Activated CD8-positive, alpha-beta T cell treated with anti-CD3 and anti-CD28 coated beads for 36 hours (primary cell): ENCODE results near the gene MBD5. TPM values are rescaled to one million over a fixed set of nuclear protein-coding genes. Genes with fewer than 3 reads are reported as not detected.

Experiments used
- ATAC-seq: fragments of 200-7000 bp; cut with Tn5 transposase; one replicate; pipeline ENCODE4 v1.10.0; 2021; ENCODE audit warnings: mild to moderate bottlenecking, moderate library complexity
- CTCF ChIA-PET: fragments of 350-600 bp; sonication (Branson Sonifier 250); formaldehyde crosslinking; loops from one replicate; lab custom pipeline; 2021; ENCODE audit warnings: antibody characterized with exemption; lab: Charles Lee
- POLR2A ChIA-PET: fragments of 350-600 bp; sonication (Branson Sonifier 250); formaldehyde crosslinking; loops from one replicate; lab custom pipeline; 2021; ENCODE audit warnings: antibody characterized with exemption; lab: Charles Lee
- DNase-seq: peaks from one replicate; pipeline ENCODE4 v3.0.0-alpha.2; 2020
- H3K27ac Mint-ChIP-seq: one replicate; pipeline ENCODE4 v1.8.0; 2021; ENCODE audit warnings: mild to moderate bottlenecking, mixed read lengths
- H3K27me3 Mint-ChIP-seq: one replicate; pipeline ENCODE4 v1.8.0; 2021; ENCODE audit warnings: mixed read lengths
- H3K36me3 Mint-ChIP-seq: one replicate; pipeline ENCODE4 v1.8.0; 2021; ENCODE audit warnings: low read depth, mixed read lengths
- H3K4me1 Mint-ChIP-seq: one replicate; pipeline ENCODE4 v1.8.0; 2021; ENCODE audit warnings: low read depth, mixed read lengths
- H3K4me3 Mint-ChIP-seq: one replicate; pipeline ENCODE4 v1.8.0; 2021; ENCODE audit warnings: mild to moderate bottlenecking, moderate library complexity, mixed read lengths
- H3K9me3 Mint-ChIP-seq: one replicate; pipeline ENCODE4 v1.8.0; 2021; ENCODE audit warnings: mixed read lengths
- intact Hi-C: fragments of 100-400 bp; cut with micrococcal nuclease; formaldehyde crosslinking; loops from one replicate; pipeline ENCODE4 v1.10.0; 2022
- total RNA-seq, 2 experiments: library from RNA; stranded (reverse); gene quantifications; one replicate each; pipeline ENCODE4 v1.2.3, GENCODE V29; 2021
- TF ChIP-seq, protein P1 (sequence below): fragments of 200-600 bp; IDR thresholded peaks from one replicate; pipeline ENCODE4 v1.8.0; 2022; ENCODE audit warnings: antibody characterized with exemption, mild to moderate bottlenecking

MBD5 gene
- total RNA-seq, 2 experiments from 2014 or later = 16.6 to 17.9 TPM

DNA sequence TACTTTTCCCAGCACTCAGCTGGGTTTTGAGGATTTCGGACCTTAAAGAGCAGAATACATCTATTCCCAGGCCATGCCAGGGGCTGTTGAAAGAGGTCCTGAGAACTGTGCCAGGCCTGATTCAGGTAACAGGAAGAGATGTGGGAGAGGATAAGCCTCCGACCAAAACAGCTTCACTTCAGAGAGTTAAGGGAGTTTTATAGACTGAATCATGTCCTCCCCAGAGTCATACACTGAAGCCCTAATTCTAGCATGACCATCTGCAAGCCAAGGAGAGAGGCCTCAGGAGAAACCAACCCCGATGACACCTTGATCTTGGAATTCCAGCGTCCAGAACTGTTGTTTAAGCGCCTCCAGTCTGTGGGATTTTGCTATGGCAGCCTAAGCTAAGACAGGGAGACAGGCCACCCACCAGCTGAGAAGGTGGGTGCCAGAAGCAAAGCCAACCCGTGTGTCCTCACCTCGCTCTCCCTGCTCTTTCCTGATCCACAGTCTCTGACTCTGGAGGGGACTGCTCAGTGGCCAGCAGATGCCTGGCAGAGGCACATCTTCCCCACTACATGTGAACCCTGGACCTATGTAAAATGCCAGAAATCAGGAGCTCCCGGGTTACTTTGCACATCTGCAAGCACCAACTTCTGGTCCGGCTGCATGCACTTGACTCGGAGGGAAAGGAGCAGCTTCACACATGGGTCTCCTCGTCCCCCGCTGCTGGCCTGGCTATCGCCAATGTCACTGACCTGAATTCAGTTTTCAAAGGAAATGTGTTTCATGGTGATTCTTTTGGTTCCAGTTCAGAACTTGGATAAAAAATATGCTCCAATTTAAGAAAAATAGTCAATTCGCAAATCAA lies 506.8 kb downstream of the MBD5 start:
- DNase-seq (peak; percentile 43), ATAC-seq (peak; percentile 3)
- Mint-ChIP-seq H3K4me1 (peaks cover 77% of the 10 kb centered on the region), H3K36me3 (no peaks in the 10 kb centered on the region), H3K4me3 (peak overlapping the region; percentile 64), H3K9me3 (peaks cover 1% of the 10 kb centered on the region), H3K27me3 (no peaks in the 10 kb centered on the region), H3K27ac (peak overlapping the region; percentile 88)
- TF ChIP-seq, protein P1, sequence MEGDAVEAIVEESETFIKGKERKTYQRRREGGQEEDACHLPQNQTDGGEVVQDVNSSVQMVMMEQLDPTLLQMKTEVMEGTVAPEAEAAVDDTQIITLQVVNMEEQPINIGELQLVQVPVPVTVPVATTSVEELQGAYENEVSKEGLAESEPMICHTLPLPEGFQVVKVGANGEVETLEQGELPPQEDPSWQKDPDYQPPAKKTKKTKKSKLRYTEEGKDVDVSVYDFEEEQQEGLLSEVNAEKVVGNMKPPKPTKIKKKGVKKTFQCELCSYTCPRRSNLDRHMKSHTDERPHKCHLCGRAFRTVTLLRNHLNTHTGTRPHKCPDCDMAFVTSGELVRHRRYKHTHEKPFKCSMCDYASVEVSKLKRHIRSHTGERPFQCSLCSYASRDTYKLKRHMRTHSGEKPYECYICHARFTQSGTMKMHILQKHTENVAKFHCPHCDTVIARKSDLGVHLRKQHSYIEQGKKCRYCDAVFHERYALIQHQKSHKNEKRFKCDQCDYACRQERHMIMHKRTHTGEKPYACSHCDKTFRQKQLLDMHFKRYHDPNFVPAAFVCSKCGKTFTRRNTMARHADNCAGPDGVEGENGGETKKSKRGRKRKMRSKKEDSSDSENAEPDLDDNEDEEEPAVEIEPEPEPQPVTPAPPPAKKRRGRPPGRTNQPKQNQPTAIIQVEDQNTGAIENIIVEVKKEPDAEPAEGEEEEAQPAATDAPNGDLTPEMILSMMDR = no peak
- ChIA-PET POLR2A (interaction anchor here (0.9 to 4.1 kb wide), 9 partner anchors 10 to 130 kb away, joined by 3 to 27 read pairs (median 4); no protein-coding TSS in a partner anchor), CTCF (interaction anchor here (1.4 to 3.7 kb wide), 4 partner anchors 10 to 18 kb away, joined by 5 to 25 read pairs (median 8); no protein-coding TSS in a partner anchor)
- intact Hi-C loops = loop anchor here (5.0 kb wide), 2 partner anchors 75 to 130 kb away; no protein-coding TSS in a partner anchor

DNA sequence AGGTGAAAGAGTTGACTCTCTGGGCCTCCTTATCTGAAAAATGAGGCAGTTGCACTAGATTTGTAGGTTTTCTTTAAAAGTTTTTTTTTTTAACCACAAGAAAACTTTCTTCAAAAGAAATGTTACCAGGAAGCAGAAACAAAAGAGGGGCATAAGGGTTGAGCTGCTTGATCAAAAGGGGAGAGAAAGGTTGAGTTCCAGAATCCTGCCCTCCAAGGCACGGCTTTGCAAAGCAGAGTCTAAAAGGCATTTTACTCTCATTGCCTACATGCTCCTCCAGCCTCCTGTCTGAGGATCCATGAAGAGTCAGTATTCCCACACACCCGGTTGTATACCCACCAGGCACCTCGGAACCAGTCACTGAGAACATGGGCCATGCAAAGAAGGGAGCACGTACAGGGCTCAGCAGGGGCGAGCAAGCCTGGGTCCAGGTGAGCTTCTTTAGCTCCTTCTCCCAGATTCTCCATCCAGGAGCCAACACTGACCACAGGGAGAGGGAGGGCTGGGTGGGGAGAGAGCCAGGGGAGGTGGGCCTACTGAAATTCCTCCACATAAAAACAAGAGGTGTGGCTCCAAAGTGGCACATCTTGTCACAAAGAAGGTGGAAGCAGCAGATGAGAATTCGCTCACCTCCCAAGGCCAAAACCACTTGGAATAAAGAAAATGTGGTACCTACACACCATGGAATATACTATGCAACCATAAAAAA lies 507.6 kb downstream of the MBD5 start:
- Mint-ChIP-seq H3K36me3 (no peaks in the 10 kb centered on the region), H3K27ac (peak overlapping the region; percentile 88), H3K4me3 (peak overlapping the region; percentile 64), H3K4me1 (peaks cover 69% of the 10 kb centered on the region), H3K27me3 (no peaks in the 10 kb centered on the region), H3K9me3 (peaks cover 1% of the 10 kb centered on the region)
- ChIA-PET POLR2A (interaction anchor here (1.1 to 4.1 kb wide), 7 partner anchors 10 to 130 kb away, joined by 3 to 27 read pairs (median 4); no protein-coding TSS in a partner anchor), CTCF (interaction anchor here (1.4 to 3.7 kb wide), 4 partner anchors 9 to 19 kb away, joined by 5 to 25 read pairs (median 7); no protein-coding TSS in a partner anchor)
- intact Hi-C loops = loop anchor here (5.0 kb wide), 2 partner anchors 74 to 129 kb away; no protein-coding TSS in a partner anchor
- no peak for DNase-seq
- ATAC-seq = peak; percentile 14
- TF ChIP-seq, protein P1 = no peak

DNA sequence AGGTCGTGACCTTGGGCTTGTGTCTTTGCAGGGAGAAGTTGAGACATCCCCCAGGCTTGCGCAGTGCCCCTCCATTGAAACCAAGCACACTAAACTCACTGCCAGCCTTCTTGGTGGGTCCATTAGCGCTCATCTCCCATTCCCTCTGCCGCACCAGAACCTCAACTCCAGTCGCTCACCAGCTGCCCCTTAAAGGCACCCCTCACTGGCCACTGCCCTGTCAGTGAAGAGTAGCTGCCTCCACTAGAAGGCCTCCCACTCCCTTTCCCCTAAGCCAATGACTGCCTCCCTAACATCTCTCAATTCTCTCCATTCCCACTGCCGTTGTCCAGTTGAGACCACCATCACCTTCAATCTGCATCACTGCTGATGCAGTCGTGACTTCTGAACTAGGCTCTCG lies 508.9 kb downstream of the MBD5 start:
- POLR2A ChIA-PET = interaction anchor here (0.9 to 4.1 kb wide), 4 partner anchors 11 to 24 kb away, joined by 3 to 27 read pairs (median 8); no protein-coding TSS in a partner anchor
- H3K27me3 Mint-ChIP-seq = no peaks in the 10 kb centered on the region
- CTCF ChIA-PET = interaction anchor here (0.9 to 1.4 kb wide), 2 partner anchors 8 to 22 kb away, joined by 3 to 5 read pairs; no protein-coding TSS in a partner anchor
- H3K4me3 Mint-ChIP-seq = no peak overlapping the region
- TF ChIP-seq, protein P1 = no peak
- DNase-seq = no peak
- H3K9me3 Mint-ChIP-seq = peaks cover 1% of the 10 kb centered on the region
- peaks cover 61% of the 10 kb centered on the region for H3K4me1 Mint-ChIP-seq
- H3K36me3 Mint-ChIP-seq = no peaks in the 10 kb centered on the region
- no peak overlapping the region for H3K27ac Mint-ChIP-seq
- intact Hi-C loops = loop anchor here (5.0 kb wide), 2 partner anchors 73 to 128 kb away; no protein-coding TSS in a partner anchor
- no peak for ATAC-seq

DNA sequence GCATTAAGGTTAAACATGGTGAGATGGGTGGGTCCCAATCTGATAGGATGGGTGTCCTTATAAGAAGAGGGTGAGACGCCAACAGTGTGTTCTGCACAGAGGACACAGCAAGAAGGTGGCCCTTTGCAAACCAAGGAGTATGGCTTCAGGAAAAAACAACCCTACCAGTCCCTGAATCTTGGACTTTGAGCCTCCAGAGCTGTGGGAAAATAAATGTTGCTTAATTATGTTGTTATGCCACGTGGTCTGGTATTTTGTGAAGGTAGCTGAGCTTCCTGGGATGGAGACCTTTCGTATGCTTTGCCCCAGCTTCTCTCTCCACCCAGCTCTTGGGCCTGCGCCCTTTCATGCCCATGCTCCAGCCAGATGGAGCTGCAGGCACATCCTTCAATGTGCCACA lies 509.5 kb downstream of the MBD5 start:
- ATAC-seq (no peak), DNase-seq (no peak)
- H3K36me3 Mint-ChIP-seq = no peaks in the 10 kb centered on the region
- TF ChIP-seq, protein P1 = no peak
- POLR2A ChIA-PET = interaction anchor here (0.9 to 1.1 kb wide), 2 partner anchors 9 to 10 kb away, joined by 3 read pairs; no protein-coding TSS in a partner anchor
- no peaks in the 10 kb centered on the region for H3K27me3 Mint-ChIP-seq
- CTCF ChIA-PET = interaction anchor here (0.6 to 1.4 kb wide), 3 partner anchors 7 to 78 kb away, joined by 3 to 5 read pairs (median 3); no protein-coding TSS in a partner anchor
- no peak overlapping the region for H3K27ac Mint-ChIP-seq
- peaks cover 1% of the 10 kb centered on the region for H3K9me3 Mint-ChIP-seq
- no peak overlapping the region for H3K4me3 Mint-ChIP-seq
- peaks cover 55% of the 10 kb centered on the region for H3K4me1 Mint-ChIP-seq
- intact Hi-C loops = no loop called here
